Right cardiac atrium (tissue), 5 donors: ENCODE data around the gene KRTAP5-7. TPM values are rescaled to one million over a fixed set of nuclear protein-coding genes. Genes with fewer than 3 reads are reported as not detected.
"Not testable (repeated sequence)": the region's sequence is repeated elsewhere in the genome, so short reads cannot be mapped to it uniquely, and the experiment has no call there.

Experiments used
- ATAC-seq, 2 donors: fragments of 200-7000 bp; cut with Tn5 transposase; one replicate each; pipeline versions ENCODE4 v1.8.0 to v1.9.1; 2020; ENCODE audit warnings: moderate library complexity in 2 of 2, mild to moderate bottlenecking in 1 of 2
- DNase-seq, 3 donors: peaks; one replicate each; pipeline ENCODE4 v3.0.0-alpha.2; 2020
- H3K27ac ChIP-seq: one replicate; pipeline ENCODE4 v1.5.1; 2013; ENCODE audit warnings: mild to moderate bottlenecking, low read length, control low read depth, moderate library complexity
- H3K27me3 ChIP-seq: one replicate; pipeline ENCODE4 v1.6.1; 2013; ENCODE audit not compliant: control insufficient read depth, insufficient read depth
- H3K4me1 ChIP-seq: one replicate; pipeline ENCODE4 v1.6.1; 2013; ENCODE audit warnings: low read length; ENCODE audit not compliant: control insufficient read depth, insufficient read depth
- H3K4me3 ChIP-seq: one replicate; pipeline ENCODE4 v1.5.1; 2013; ENCODE audit warnings: low read length, control low read depth
- H3K9me3 ChIP-seq: one replicate; pipeline ENCODE4 v1.6.1; 2013; ENCODE audit warnings: low read length; ENCODE audit not compliant: control insufficient read depth
- WGBS: extraction: QIAGEN DNeasy Blood & Tissue Kit; methylation state at CpG from one replicate; pipeline ENCODE4 v1.1.7; 2013; 5-methylcytosine and 5-hydroxymethylcytosine counted together
- intact Hi-C, 4 donors: fragments of 100-400 bp; cut with DNase I; formaldehyde crosslinking; loops; one replicate each; pipeline versions ENCODE4 v1.11.0 to v1.14.0; 2022 to 2023
- polyA plus RNA-seq: library from polyadenylated mRNA; stranded (reverse); fragments of 200-250 nt; gene quantifications from one replicate; pipeline ENCODE4 v1.2.3, GENCODE V29; 2013
- total RNA-seq, 4 donors: library from RNA; stranded (reverse); fragmentation: NEBNext Ultra II Directional; extraction: Animal tissue kit (Norgen Biotek cat#: 25700); gene quantifications; one replicate each; pipeline ENCODE4 v1.2.1, GENCODE V29; 2021
- donor health status: healthy with polysubstance abuse.
- donor health status: DM: no; HTN: yes; CAD: no.
- donor health status: DM: no; HTN: no; CAD: no.
- donor health status: DM: no; HTN: yes; CAD: no; lungs with severe emphysema.
- donor health status: DM: yes; HTN: yes; CAD: no.

KRTAP5-7 gene
- total and polyA plus RNA-seq, 5 donors, result not detected

GRCh38 chr11:71538666-71538990 lies 11.6 kb downstream of the KRTAP5-7 start:
- H3K27me3 ChIP-seq, result no peaks in the 10 kb centered on the region
- no peaks in the 10 kb centered on the region for H3K9me3 ChIP-seq
- DNase-seq, result no peak
- WGBS, result 85% methylated on average over 4 of the region's 4 CpGs
- no peak for ATAC-seq
- no peak overlapping the region for H3K27ac ChIP-seq
- intact Hi-C loops, result no loop called here
- H3K4me1 ChIP-seq, result no peaks in the 10 kb centered on the region
- no peak overlapping the region for H3K4me3 ChIP-seq

DNA sequence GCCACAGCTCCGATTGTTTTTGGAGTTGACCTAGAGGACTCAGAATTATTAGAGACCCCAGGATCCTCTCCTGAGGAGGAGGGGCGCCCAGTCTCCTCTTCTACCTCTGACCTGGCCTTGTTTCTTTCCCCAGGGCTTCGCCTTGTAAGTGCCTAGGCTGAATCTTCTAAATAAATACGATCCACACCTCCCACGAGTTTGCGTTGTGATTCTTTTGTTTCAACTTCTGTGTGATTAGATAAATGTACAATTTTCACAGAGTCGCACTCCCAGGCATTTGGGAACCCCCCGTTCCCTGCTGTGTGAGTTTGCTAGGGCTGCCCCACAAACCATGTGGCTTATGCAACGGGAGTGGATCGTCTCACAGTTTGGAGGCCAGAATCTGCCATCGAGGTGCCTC lies 11.9 kb downstream of the KRTAP5-7 start:
- H3K27ac ChIP-seq, result no peak overlapping the region
- no peaks in the 10 kb centered on the region for H3K4me1 ChIP-seq
- 74% methylated on average over 11 of the region's 11 CpGs for WGBS
- intact Hi-C loops, result no loop called here
- ATAC-seq (no peak), DNase-seq (no peak)
- H3K4me3 ChIP-seq, result no peak overlapping the region
- no peaks in the 10 kb centered on the region for H3K27me3 ChIP-seq
- no peaks in the 10 kb centered on the region for H3K9me3 ChIP-seq

GRCh38 chr11:71539971-71540370 lies 12.9 kb downstream of the KRTAP5-7 start:
- WGBS, result 94% methylated on average over 11 of the region's 11 CpGs
- H3K9me3 ChIP-seq, H3K27ac ChIP-seq, H3K4me3 ChIP-seq, ATAC-seq, DNase-seq, H3K27me3 ChIP-seq, H3K4me1 ChIP-seq, intact Hi-C loops: not testable (repeated sequence)

- H3K27ac ChIP-seq, H3K4me3 ChIP-seq, intact Hi-C loops, H3K9me3 ChIP-seq, DNase-seq, ATAC-seq, H3K27me3 ChIP-seq, H3K4me1 ChIP-seq: not testable (repeated sequence)
- WGBS, result 90% methylated on average over 9 of the region's 9 CpGs
Observed at GRCh38 chr11:71540521-71541304, 13.6 kb downstream of the KRTAP5-7 start.

GRCh38 chr11:71542382-71542781 lies 15.3 kb downstream of the KRTAP5-7 start:
- no peak overlapping the region for H3K27ac ChIP-seq
- H3K27me3 ChIP-seq, result no peaks in the 10 kb centered on the region
- DNase-seq, result no peak
- 92% methylated on average over 7 of the region's 7 CpGs for WGBS
- intact Hi-C loops, result no loop called here
- H3K9me3 ChIP-seq, result no peaks in the 10 kb centered on the region
- H3K4me3 ChIP-seq, result no peak overlapping the region
- no peaks in the 10 kb centered on the region for H3K4me1 ChIP-seq
- no peak for ATAC-seq

- Histone ChIP-seq H3K4me3 (no peak overlapping the region), H3K9me3 (no peaks in the 10 kb centered on the region), H3K27ac (no peak overlapping the region), H3K27me3 (no peaks in the 10 kb centered on the region), H3K4me1 (no peaks in the 10 kb centered on the region)
- intact Hi-C loops, result no loop called here
- ATAC-seq (no peak), DNase-seq (no peak)
- 62% methylated on average over 15 of the region's 15 CpGs for WGBS
Observed at GRCh38 chr11:71542879-71543777, 16.1 kb downstream of the KRTAP5-7 start.

GRCh38 chr11:71543866-71544265 lies 16.8 kb downstream of the KRTAP5-7 start:
- ATAC-seq (no peak), DNase-seq (no peak)
- no peaks in the 10 kb centered on the region for H3K27me3 ChIP-seq
- no peaks in the 10 kb centered on the region for H3K4me1 ChIP-seq
- intact Hi-C loops, result no loop called here
- no peak overlapping the region for H3K4me3 ChIP-seq
- H3K27ac ChIP-seq, result no peak overlapping the region
- no peaks in the 10 kb centered on the region for H3K9me3 ChIP-seq
- 43% methylated on average over 8 of the region's 8 CpGs for WGBS

GRCh38 chr11:71544525-71545214 lies 17.6 kb downstream of the KRTAP5-7 start:
- Histone ChIP-seq H3K9me3 (no peaks in the 10 kb centered on the region), H3K27me3 (no peaks in the 10 kb centered on the region), H3K27ac (no peak overlapping the region), H3K4me3 (no peak overlapping the region), H3K4me1 (no peaks in the 10 kb centered on the region)
- ATAC-seq (no peak), DNase-seq (no peak)
- 83% methylated on average over 6 of the region's 6 CpGs for WGBS
- intact Hi-C loops, result no loop called here

GRCh38 chr11:71545405-71545966 lies 18.4 kb downstream of the KRTAP5-7 start:
- DNase-seq (no peak), ATAC-seq (no peak)
- Histone ChIP-seq H3K27ac (no peak overlapping the region), H3K27me3 (no peaks in the 10 kb centered on the region), H3K4me3 (no peak overlapping the region), H3K9me3 (no peaks in the 10 kb centered on the region), H3K4me1 (no peaks in the 10 kb centered on the region)
- 84% methylated on average over 12 of the region's 12 CpGs for WGBS
- intact Hi-C loops, result no loop called here

DNA sequence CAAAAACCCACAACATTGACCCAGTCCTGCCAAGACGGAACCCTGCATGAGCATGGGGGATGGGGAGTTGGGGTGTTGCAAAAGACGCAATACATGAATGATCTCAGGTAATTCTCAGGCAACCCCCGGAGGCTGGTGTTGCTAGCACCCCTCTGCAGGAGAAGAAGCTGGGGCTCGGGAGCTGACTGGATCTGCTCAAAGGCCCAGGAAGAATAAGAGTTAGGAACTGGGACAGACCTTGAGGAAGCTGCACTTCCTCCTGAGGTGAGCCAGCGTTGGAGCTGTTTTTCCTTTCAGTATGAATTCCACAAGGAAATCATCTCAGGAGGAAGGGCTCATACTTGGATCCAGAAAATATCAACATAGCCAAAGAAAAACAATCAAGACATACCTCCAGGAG lies 21.1 kb downstream of the KRTAP5-7 start, which contains the start of gene KRTAP5-9:
KRTAP5-9 (plus strand) TSS at position 301 of the 400 bp plus-strand sequence. CDS start 238 bp downstream, outside the sequence.
- 56% methylated on average over 5 of the region's 5 CpGs for WGBS
- Histone ChIP-seq H3K4me1 (no peaks in the 10 kb centered on the region), H3K27me3 (no peaks in the 10 kb centered on the region), H3K4me3 (no peak within 1 kb of the TSS), H3K9me3 (no peaks in the 10 kb centered on the region), H3K27ac (no peak within 1 kb of the TSS)
- ATAC-seq (no peak), DNase-seq (no peak)
- intact Hi-C loops, result no loop called here
